ENCODE data around the gene JARID2. TPM values are rescaled to one million over a fixed set of nuclear protein-coding genes. Genes with fewer than 3 reads are reported as not detected.

The JARID2 gene
- total and polyA plus RNA-seq, 2 of the 13 experiments (the other 11 are each of a cell fraction or from before 2014, with no cell fraction given) = 7.5 to 10.3 TPM

DNA sequence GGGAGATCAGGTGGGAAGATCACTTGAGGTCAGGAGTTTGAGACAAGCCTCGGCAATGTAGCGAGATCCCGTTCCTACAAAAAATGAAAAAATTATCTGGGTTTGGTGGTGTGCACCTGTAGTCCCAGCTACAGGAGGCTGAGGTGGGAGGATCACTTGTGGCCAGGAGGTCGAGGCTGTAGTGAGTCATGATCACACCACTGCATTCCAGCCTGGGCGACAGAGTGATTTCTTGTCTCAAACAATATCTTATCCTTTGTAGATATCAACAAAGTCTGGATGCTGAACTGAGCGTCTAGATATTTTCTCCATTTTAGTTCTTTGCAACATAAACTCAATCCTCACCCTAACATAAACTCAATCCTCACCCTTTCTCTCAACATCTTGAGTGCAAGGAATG, 219.3 kb downstream of the JARID2 start:
- H3K4me2 ChIP-seq (ENCODE audit: low read depth, low read length) = no peak overlapping the region
- ChIA-PET CTCF (ENCODE audit: low intra/inter-chr PET ratio, low total read pairs) (interaction anchor here (0.8 kb wide), 1 partner anchor 211 kb away, joined by 3 read pairs; no protein-coding TSS in a partner anchor), POLR2A (no interaction called here)
- no peaks in the 10 kb centered on the region for H3K4me1 ChIP-seq (ENCODE audit: insufficient read depth, low read length)
- peaks cover 3 to 9% of the 10 kb centered on the region in 2 experiments; a peak in 4 of 5 replicates for H3K36me3 ChIP-seq (replicated peaks in 1 of 2; ENCODE audit: control insufficient read depth in 1 of 2, insufficient read depth in 2 of 2, low read length in 2 of 2)
- no peaks in the 10 kb centered on the region for H4K20me1 ChIP-seq (ENCODE audit: insufficient read depth, low read length)
- no TSS peak for BruUV-seq (replicated peaks)
- peak; percentile 21 for FAIRE-seq
- DNase-seq (ENCODE audit: low spot score) = no peak
- H3K79me2 ChIP-seq (ENCODE audit: insufficient read depth, low read length) = no peaks in the 10 kb centered on the region
- H2AFZ ChIP-seq (ENCODE audit: low read length) = no peak overlapping the region
- H3K27ac ChIP-seq (ENCODE audit: extremely low read length, insufficient read depth, low read length) = no peak overlapping the region
- no peaks in the 10 kb centered on the region for H3K9me3 ChIP-seq (ENCODE audit: low read length)
- no peak overlapping the region for H3K4me3 ChIP-seq (replicated peaks in 1 of 3; ENCODE audit: insufficient read depth in 1 of 3, low read depth in 2 of 3, low read length in 3 of 3)
- in situ Hi-C loops (cut with HindIII; ENCODE audit: extremely low pct_ligation_motif_present, low pct_unique_long_range_greater_than_20kb) = no loop called here
- H3K27me3 ChIP-seq (ENCODE audit: control insufficient read depth in 1 of 2, insufficient read depth in 2 of 2, low read length in 2 of 2) = no peaks in the 10 kb centered on the region
- H3K9ac ChIP-seq (ENCODE audit: insufficient read depth, low read depth, low read length) = no peak overlapping the region
- intact Hi-C loops (cut with micrococcal nuclease; ENCODE audit: unreplicated experiment) = no loop called here
- no peak for ATAC-seq
- 78% methylated on average over 6 of the region's 6 CpGs for WGBS (ENCODE audit: low lambda C conversion rate)
- TF ChIP-seq ZBTB21 (CRISPR knock-in tag; IDR thresholded peaks at IDR 0.05) = no peak
- TF ChIP-seq ZNF746 (CRISPR knock-in tag; IDR thresholded peaks at IDR 0.05) = no peak
- no peak for TF ChIP-seq TMF1 (CRISPR knock-in tag; IDR thresholded peaks at IDR 0.05; ENCODE audit: low read depth)
- TF ChIP-seq ATF1 (CRISPR knock-in tag; IDR thresholded peaks at IDR 0.05) = no peak
- TF ChIP-seq ZNF761 (CRISPR knock-in tag; conservative IDR thresholded peaks at IDR 0.05) = no peak
- no peak for TF ChIP-seq FOSL1 (CRISPR knock-in tag; IDR thresholded peaks at IDR 0.05; ENCODE audit: borderline replicate concordance)
- no peak for TF ChIP-seq SYNCRIP (IDR thresholded peaks at IDR 0.05; ENCODE audit: insufficient read depth, low read depth, low read length)

DNA sequence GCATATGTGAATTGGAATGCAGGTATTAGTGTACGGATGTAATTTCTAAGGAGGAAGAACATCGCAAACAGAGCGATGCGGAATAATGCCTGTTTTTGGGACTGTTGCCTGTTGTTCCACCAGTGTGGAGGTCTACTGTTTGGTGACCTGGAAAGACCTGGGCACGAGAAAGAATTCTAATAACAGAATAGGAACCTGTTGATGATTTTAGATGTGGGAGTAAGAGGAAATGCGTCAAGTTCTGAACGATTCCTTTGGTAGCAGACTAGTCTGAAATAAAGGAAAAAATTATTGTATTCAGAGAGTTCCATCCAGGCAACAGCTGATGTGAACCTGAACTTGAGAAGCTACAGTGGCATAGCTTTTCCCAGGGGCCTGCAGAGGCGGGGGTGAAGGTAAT, 224.9 kb downstream of the JARID2 start:
- Histone ChIP-seq H4K20me1 (ENCODE audit: insufficient read depth, low read length) (no peaks in the 10 kb centered on the region), H3K9me3 (ENCODE audit: low read length) (no peaks in the 10 kb centered on the region), H3K79me2 (ENCODE audit: insufficient read depth, low read length) (no peaks in the 10 kb centered on the region), H3K4me3 (replicated peaks in 1 of 3; ENCODE audit: insufficient read depth in 1 of 3, low read depth in 2 of 3, low read length in 3 of 3) (no peak overlapping the region), H3K27me3 (ENCODE audit: control insufficient read depth in 1 of 2, insufficient read depth in 2 of 2, low read length in 2 of 2) (no peaks in the 10 kb centered on the region), H3K4me2 (ENCODE audit: low read depth, low read length) (no peak overlapping the region), H3K4me1 (ENCODE audit: insufficient read depth, low read length) (no peaks in the 10 kb centered on the region), H3K36me3 (replicated peaks in 1 of 2; ENCODE audit: control insufficient read depth in 1 of 2, insufficient read depth in 2 of 2, low read length in 2 of 2) (peaks cover 12 to 39% of the 10 kb centered on the region in 2 experiments), H3K9ac (ENCODE audit: insufficient read depth, low read depth, low read length) (no peak overlapping the region), H2AFZ (ENCODE audit: low read length) (no peak overlapping the region), H3K27ac (ENCODE audit: extremely low read length, insufficient read depth, low read length) (no peak overlapping the region)
- in situ Hi-C loops (cut with HindIII; ENCODE audit: extremely low pct_ligation_motif_present, low pct_unique_long_range_greater_than_20kb) (no loop called here), intact Hi-C loops (cut with micrococcal nuclease; ENCODE audit: unreplicated experiment) (no loop called here)
- ChIA-PET POLR2A (no interaction called here), CTCF (ENCODE audit: low intra/inter-chr PET ratio, low total read pairs) (no interaction called here)
- FAIRE-seq (no peak), DNase-seq (ENCODE audit: low spot score) (no peak), ATAC-seq (no peak)
- BruUV-seq (replicated peaks) = no TSS peak
- TF ChIP-seq CHCHD3 (CRISPR knock-in tag; IDR thresholded peaks at IDR 0.05) = no peak
- TF ChIP-seq THAP11 (CRISPR knock-in tag; IDR thresholded peaks at IDR 0.05) = no peak
- no peak for TF ChIP-seq ZNF337 (CRISPR knock-in tag; IDR thresholded peaks at IDR 0.05; ENCODE audit: borderline replicate concordance, low read depth)
- no peak for TF ChIP-seq NBN (conservative IDR thresholded peaks at IDR 0.05)
- no peak for TF ChIP-seq ARHGAP35 (CRISPR knock-in tag; IDR thresholded peaks at IDR 0.05; ENCODE audit: borderline replicate concordance)
- no peak for TF ChIP-seq SRY (CRISPR knock-in tag; IDR thresholded peaks at IDR 0.05)
- no peak for TF ChIP-seq NR2F1 (CRISPR knock-in tag; IDR thresholded peaks at IDR 0.05)
- TF ChIP-seq, protein P1, sequence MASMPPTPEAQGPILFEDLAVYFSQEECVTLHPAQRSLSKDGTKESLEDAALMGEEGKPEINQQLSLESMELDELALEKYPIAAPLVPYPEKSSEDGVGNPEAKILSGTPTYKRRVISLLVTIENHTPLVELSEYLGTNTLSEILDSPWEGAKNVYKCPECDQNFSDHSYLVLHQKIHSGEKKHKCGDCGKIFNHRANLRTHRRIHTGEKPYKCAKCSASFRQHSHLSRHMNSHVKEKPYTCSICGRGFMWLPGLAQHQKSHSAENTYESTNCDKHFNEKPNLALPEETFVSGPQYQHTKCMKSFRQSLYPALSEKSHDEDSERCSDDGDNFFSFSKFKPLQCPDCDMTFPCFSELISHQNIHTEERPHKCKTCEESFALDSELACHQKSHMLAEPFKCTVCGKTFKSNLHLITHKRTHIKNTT (CRISPR knock-in tag; IDR thresholded peaks at IDR 0.05) = no peak
- TF ChIP-seq, protein P2, sequence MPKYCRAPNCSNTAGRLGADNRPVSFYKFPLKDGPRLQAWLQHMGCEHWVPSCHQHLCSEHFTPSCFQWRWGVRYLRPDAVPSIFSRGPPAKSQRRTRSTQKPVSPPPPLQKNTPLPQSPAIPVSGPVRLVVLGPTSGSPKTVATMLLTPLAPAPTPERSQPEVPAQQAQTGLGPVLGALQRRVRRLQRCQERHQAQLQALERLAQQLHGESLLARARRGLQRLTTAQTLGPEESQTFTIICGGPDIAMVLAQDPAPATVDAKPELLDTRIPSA (CRISPR knock-in tag; IDR thresholded peaks at IDR 0.05; ENCODE audit: borderline replicate concordance) = no peak
- TF ChIP-seq ZNF644 (CRISPR knock-in tag; IDR thresholded peaks at IDR 0.05; ENCODE audit: low read depth) = no peak
- no peak for TF ChIP-seq MED13 (CRISPR knock-in tag; IDR thresholded peaks at IDR 0.05)
- TF ChIP-seq CBX5 (CRISPR knock-in tag; IDR thresholded peaks at IDR 0.05; ENCODE audit: borderline replicate concordance) = no peak
- 97% methylated on average over 8 of the region's 8 CpGs for WGBS (ENCODE audit: low lambda C conversion rate)

Data from HepG2 (cell line).